Glutamatergic neuron (in vitro differentiated cells): ENCODE data around the gene DNAJB2. TPM values are rescaled to one million over a fixed set of nuclear protein-coding genes. Genes with fewer than 3 reads are reported as not detected.

Experiments
- DNase-seq: peaks from one replicate; pipeline ENCODE4 v3.0.0; 2022
- H3K27ac Mint-ChIP-seq: one replicate; pipeline ENCODE4 v1.8.0; 2020; ENCODE audit warnings: mild to moderate bottlenecking, mixed read lengths, inconsistent platforms; ENCODE audit not compliant: unreplicated experiment
- H3K27me3 Mint-ChIP-seq: one replicate; pipeline ENCODE4 v1.8.0; 2020; ENCODE audit warnings: mild to moderate bottlenecking, moderate library complexity, mixed read lengths, inconsistent platforms; ENCODE audit not compliant: unreplicated experiment
- H3K36me3 Mint-ChIP-seq: one replicate; pipeline ENCODE4 v1.8.0; 2020; ENCODE audit warnings: mild to moderate bottlenecking, mixed read lengths, inconsistent platforms; ENCODE audit not compliant: unreplicated experiment
- H3K4me1 Mint-ChIP-seq: one replicate; pipeline ENCODE4 v1.8.0; 2020; ENCODE audit warnings: mild to moderate bottlenecking, low read depth, mixed read lengths, inconsistent platforms; ENCODE audit not compliant: unreplicated experiment
- H3K4me3 Mint-ChIP-seq: one replicate; pipeline ENCODE4 v1.8.0; 2020; ENCODE audit warnings: mild to moderate bottlenecking, mixed read lengths, inconsistent platforms; ENCODE audit not compliant: unreplicated experiment
- H3K9me3 Mint-ChIP-seq: one replicate; pipeline ENCODE4 v1.8.0; 2020; ENCODE audit warnings: mild to moderate bottlenecking, moderate library complexity, mixed read lengths, inconsistent platforms; ENCODE audit not compliant: unreplicated experiment
- CTCF ChIP-seq: fragments of 200-600 bp; sonication (generic); IDR thresholded peaks from one replicate; pipeline ENCODE4 v1.5.0; 2021; ENCODE audit not compliant: partially characterized antibody, unreplicated experiment
- total RNA-seq: library from RNA; stranded (reverse); fragmentation: NEBNext Ultra II Directional; extraction: Animal tissue kit (Norgen Biotek cat#: 25700); gene quantifications from one replicate; pipeline ENCODE4 v1.2.1, GENCODE V29; 2021; ENCODE audit not compliant: unreplicated experiment

The DNAJB2 gene
- total RNA-seq, 1 donor from 2014 or later: 124 TPM

GRCh38 chr2:219252084-219252483, 27.1 kb upstream of the DNAJB2 start:
- DNase-seq: no peak
- Mint-ChIP-seq H3K36me3 (no peaks in the 10 kb centered on the region), H3K4me3 (peak overlapping the region; percentile 88), H3K27ac (peak overlapping the region; percentile 52), H3K27me3 (peaks cover 11% of the 10 kb centered on the region), H3K9me3 (peaks cover 5% of the 10 kb centered on the region), H3K4me1 (peaks cover 22% of the 10 kb centered on the region)
- no peak for TF ChIP-seq CTCF

GRCh38 chr2:219252570-219252899, 26.6 kb upstream of the DNAJB2 start:
- Mint-ChIP-seq H3K36me3 (no peaks in the 10 kb centered on the region), H3K9me3 (peaks cover 7% of the 10 kb centered on the region), H3K27ac (no peak overlapping the region), H3K4me1 (peaks cover 22% of the 10 kb centered on the region), H3K4me3 (peak overlapping the region; percentile 88), H3K27me3 (peaks cover 11% of the 10 kb centered on the region)
- TF ChIP-seq CTCF: no peak
- DNase-seq: no peak

- H3K4me3 Mint-ChIP-seq: peak within 1 kb of the TSS; percentile 88
- TF ChIP-seq CTCF: no peak
- no peaks in the 10 kb centered on the region for H3K36me3 Mint-ChIP-seq
- H3K27ac Mint-ChIP-seq: no peak within 1 kb of the TSS
- peak; percentile 52 for DNase-seq
- peaks cover 22% of the 10 kb centered on the region for H3K4me1 Mint-ChIP-seq
- H3K27me3 Mint-ChIP-seq: peaks cover 11% of the 10 kb centered on the region
- peaks cover 7% of the 10 kb centered on the region for H3K9me3 Mint-ChIP-seq
Measured at GRCh38 chr2:219252900-219253752, 26.0 kb upstream of the DNAJB2 start, which contains the start of gene TUBA4B. Gene TUBA4B, plus strand, starts transcription at chr2:219253243. Its CDS starts 165 bp downstream, at chr2:219253408.

GRCh38 chr2:219253753-219254589, 25.2 kb upstream of the DNAJB2 start, which contains the start of gene TUBA4A:
Gene TUBA4A, minus strand, starts transcription at chr2:219253918. Its CDS starts 60 bp downstream, at chr2:219253858.
- Mint-ChIP-seq H3K27me3 (peaks cover 10% of the 10 kb centered on the region), H3K27ac (no peak within 1 kb of the TSS), H3K36me3 (no peaks in the 10 kb centered on the region), H3K4me3 (peak within 1 kb of the TSS; percentile 88), H3K4me1 (peaks cover 22% of the 10 kb centered on the region), H3K9me3 (peaks cover 7% of the 10 kb centered on the region)
- no peak for TF ChIP-seq CTCF
- DNase-seq: peak; percentile 68
